Measurements from ENCODE around the gene DYNC1LI1. TPM values are rescaled to one million over a fixed set of nuclear protein-coding genes. Genes with fewer than 3 reads are reported as not detected.
A peak's percentile ranks its signal among the peaks of the same experiment; 100 is the strongest.

The DYNC1LI1 gene
- total and polyA plus RNA-seq, 7 experiments from 2014 or later: 17.9 to 28.5 (median 27.1) TPM

DNA sequence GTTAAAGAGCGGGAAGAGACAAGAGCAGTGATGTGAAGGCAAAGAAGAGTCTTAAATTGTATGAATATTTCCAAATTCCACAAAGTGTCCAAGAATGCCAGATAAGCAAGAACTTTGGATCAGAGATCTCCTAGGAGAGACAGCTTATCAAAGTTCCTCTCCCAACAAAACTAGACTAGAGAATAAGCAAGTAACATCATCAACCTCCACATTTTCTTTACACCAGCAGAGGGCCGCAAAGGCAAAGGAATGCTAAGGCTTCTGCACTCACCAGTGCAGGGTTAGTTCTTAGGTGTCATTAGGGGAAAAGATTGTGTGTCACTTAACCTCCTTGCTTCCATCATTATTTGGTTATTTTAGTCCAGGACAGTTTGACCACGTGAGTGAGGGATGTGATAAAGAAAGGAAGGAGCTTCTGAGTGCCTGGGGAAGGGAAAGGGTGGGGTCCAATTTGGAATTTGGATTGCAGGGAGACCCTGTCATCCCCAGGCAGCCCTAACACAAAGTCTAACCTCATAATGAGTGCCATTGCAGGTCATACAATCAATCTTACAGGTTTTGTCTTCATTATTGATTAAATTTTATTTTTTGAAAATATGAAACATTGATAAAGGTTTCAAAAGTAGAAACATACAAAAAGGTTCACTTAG is 60.5 kb downstream of the DYNC1LI1 start:
- ChIA-PET POLR2A (no interaction called here), CTCF (interaction anchor here (0.6 to 1.4 kb wide), 7 partner anchors 20 to 897 kb away, joined by 3 to 6 read pairs (median 4); no protein-coding TSS in a partner anchor)
- H3K4me1 Mint-ChIP-seq: peaks cover 0 to 5% (median 2%) of the 10 kb centered on the region in 7 donors
- no peaks in the 10 kb centered on the region for H3K36me3 ChIP-seq (ENCODE audit: control insufficient read depth in 2 of 3, insufficient read depth in 3 of 3, low read length in 3 of 3)
- no peaks in the 10 kb centered on the region for H3K36me3 Mint-ChIP-seq
- H3K27ac Mint-ChIP-seq: no peak overlapping the region
- peaks cover 0 to under 1% (median 0%) of the 10 kb centered on the region in 5 donors for H3K27me3 Mint-ChIP-seq
- DNase-seq (peak; percentile 30 to 75 (median 63)), ATAC-seq (peak; percentile 97)
- H3K27ac ChIP-seq (ENCODE audit: low read depth, low read length): no peak overlapping the region
- no peaks in the 10 kb centered on the region for H3K4me1 ChIP-seq (ENCODE audit: control insufficient read depth in 2 of 2, insufficient read depth in 2 of 2, low read length in 2 of 2)
- H3K4me3 Mint-ChIP-seq: no peak overlapping the region
- no peaks in the 10 kb centered on the region for H3K9me3 ChIP-seq (ENCODE audit: control insufficient read depth in 2 of 3, low read length in 3 of 3)
- no peak overlapping the region for H3K4me3 ChIP-seq (ENCODE audit: low read length)
- H3K27me3 ChIP-seq (ENCODE audit: control insufficient read depth in 2 of 2, insufficient read depth in 2 of 2, low read length in 2 of 2): no peaks in the 10 kb centered on the region
- intact Hi-C loops (cut with micrococcal nuclease): loop anchor here (1.0 to 2.0 kb wide), 8 partner anchors 79 to 1277 kb away; partner anchors contain the start of gene CNOT10 (in 1 of the 2)
- H3K9me3 Mint-ChIP-seq: no peaks in the 10 kb centered on the region

DNA sequence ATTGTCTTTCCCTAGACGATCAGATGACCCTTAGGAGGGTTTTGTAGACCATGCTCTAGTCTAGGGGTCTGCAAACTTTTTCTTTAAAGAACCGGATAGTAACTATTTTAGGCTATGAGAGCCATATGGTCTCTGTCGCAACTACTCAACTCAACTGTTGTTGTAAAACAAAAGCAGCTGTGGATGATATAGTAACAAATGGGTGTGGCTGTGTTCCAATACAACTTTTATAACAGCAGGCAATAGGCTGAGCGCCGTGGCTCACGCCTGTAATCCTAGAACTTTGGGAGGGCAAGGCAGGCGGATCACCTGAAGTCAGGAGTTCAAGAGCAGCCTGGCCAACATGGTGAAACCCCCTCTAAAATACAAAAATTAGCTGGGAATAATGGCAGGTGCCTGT is 61.9 kb downstream of the DYNC1LI1 start:
- CTCF ChIA-PET: interaction anchor here (1.4 kb wide), 1 partner anchor 273 kb away, joined by 6 read pairs; no protein-coding TSS in a partner anchor

DNA sequence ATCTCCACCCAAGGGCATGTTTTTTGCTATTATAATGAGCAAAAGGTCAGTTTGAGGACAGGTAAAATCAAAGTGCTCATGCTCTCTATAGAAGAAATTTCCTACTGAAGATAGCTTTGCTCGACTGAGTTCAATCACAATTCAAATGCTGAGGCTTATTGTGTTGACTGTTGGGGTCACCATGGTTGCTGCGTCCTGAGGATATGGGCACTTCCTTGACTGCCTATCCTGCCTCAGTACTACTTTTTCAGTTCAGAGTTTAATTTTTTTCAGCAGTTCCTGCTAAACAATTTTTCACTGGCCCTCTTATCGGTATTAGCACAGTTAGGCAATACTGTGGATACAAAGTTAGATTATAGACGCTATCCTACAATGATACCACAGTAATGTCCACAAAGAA is 64.2 kb downstream of the DYNC1LI1 start:
- H3K27me3 Mint-ChIP-seq: peaks cover 0 to 4% (median 0%) of the 10 kb centered on the region in 5 donors
- Histone ChIP-seq H3K36me3 (ENCODE audit: control insufficient read depth in 2 of 3, insufficient read depth in 3 of 3, low read length in 3 of 3) (peaks cover 0 to 6% (median 0%) of the 10 kb centered on the region in 3 experiments), H3K27me3 (ENCODE audit: control insufficient read depth in 2 of 2, insufficient read depth in 2 of 2, low read length in 2 of 2) (no peaks in the 10 kb centered on the region), H3K4me1 (ENCODE audit: control insufficient read depth in 2 of 2, insufficient read depth in 2 of 2, low read length in 2 of 2) (peaks cover 4 to 9% of the 10 kb centered on the region in 2 donors), H3K9me3 (ENCODE audit: control insufficient read depth in 2 of 3, low read length in 3 of 3) (no peaks in the 10 kb centered on the region), H3K27ac (ENCODE audit: low read depth, low read length) (no peak overlapping the region), H3K4me3 (ENCODE audit: low read length) (no peak overlapping the region)
- H3K4me3 Mint-ChIP-seq: no peak overlapping the region
- ChIA-PET CTCF (interaction anchor here (0.7 to 1.3 kb wide), 3 partner anchors 107 to 267 kb away, joined by 3 to 4 read pairs (median 3); no protein-coding TSS in a partner anchor), POLR2A (no interaction called here)
- intact Hi-C loops (cut with micrococcal nuclease): loop anchor here in 1 of 2 donors (10.0 kb wide), 1 partner anchor 332 kb away; no protein-coding TSS in a partner anchor
- peaks cover 6 to 17% (median 14%) of the 10 kb centered on the region in 7 donors for H3K4me1 Mint-ChIP-seq
- H3K9me3 Mint-ChIP-seq: no peaks in the 10 kb centered on the region
- H3K36me3 Mint-ChIP-seq: peaks cover 0 to 4% (median 0%) of the 10 kb centered on the region in 5 donors
- DNase-seq (no peak), ATAC-seq (no peak)
- H3K27ac Mint-ChIP-seq: no peak overlapping the region

More for the DNA sequence above, 61.9 kb downstream of the DYNC1LI1 start:
- H3K4me1 Mint-ChIP-seq: peaks cover 0 to 5% (median 0%) of the 10 kb centered on the region in 7 donors
- no peak for ATAC-seq
- intact Hi-C loops (cut with micrococcal nuclease): loop anchor here in 1 of 2 donors (10.0 kb wide), 1 partner anchor 334 kb away; no protein-coding TSS in a partner anchor
- no peaks in the 10 kb centered on the region for H3K4me1 ChIP-seq (ENCODE audit: control insufficient read depth in 2 of 2, insufficient read depth in 2 of 2, low read length in 2 of 2)
- H3K4me3 ChIP-seq (ENCODE audit: low read length): no peak overlapping the region
- no peaks in the 10 kb centered on the region for H3K9me3 Mint-ChIP-seq
- H3K27ac Mint-ChIP-seq: no peak overlapping the region
- peaks cover 0 to 4% (median 0%) of the 10 kb centered on the region in 5 donors for H3K27me3 Mint-ChIP-seq
- POLR2A ChIA-PET: no interaction called here
- no peaks in the 10 kb centered on the region for H3K9me3 ChIP-seq (ENCODE audit: control insufficient read depth in 2 of 3, low read length in 3 of 3)
- no peak overlapping the region for H3K27ac ChIP-seq (ENCODE audit: low read depth, low read length)
- H3K36me3 ChIP-seq (ENCODE audit: control insufficient read depth in 2 of 3, insufficient read depth in 3 of 3, low read length in 3 of 3): no peaks in the 10 kb centered on the region
- no peak overlapping the region for H3K4me3 Mint-ChIP-seq
- H3K36me3 Mint-ChIP-seq: no peaks in the 10 kb centered on the region
- H3K27me3 ChIP-seq (ENCODE audit: control insufficient read depth in 2 of 2, insufficient read depth in 2 of 2, low read length in 2 of 2): no peaks in the 10 kb centered on the region
- DNase-seq: no peak

DNA sequence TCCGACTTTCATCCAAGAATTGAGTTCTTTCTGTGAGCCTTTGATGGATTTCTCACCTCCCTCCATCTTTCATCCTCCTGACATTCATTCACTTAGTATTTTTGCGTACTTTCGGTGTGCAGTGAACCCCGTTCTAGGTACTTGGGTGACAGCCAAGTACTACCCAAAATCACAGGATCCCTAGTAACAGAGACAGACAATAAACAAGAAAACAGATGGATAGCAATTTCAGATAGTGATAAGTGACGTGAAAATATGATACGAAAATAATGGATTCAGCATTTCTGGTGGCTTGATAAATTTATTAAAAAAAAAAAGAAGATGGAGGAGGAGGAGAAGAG is 67.7 kb downstream of the DYNC1LI1 start:
- peaks cover 0 to 4% (median 0%) of the 10 kb centered on the region in 5 donors for H3K27me3 Mint-ChIP-seq
- ATAC-seq: peak; percentile 16
- peak overlapping the region; percentile 79 to 97 (median 93) for H3K4me3 Mint-ChIP-seq
- H3K4me1 Mint-ChIP-seq: peaks cover 27 to 47% (median 42%) of the 10 kb centered on the region in 7 donors
- intact Hi-C loops (cut with micrococcal nuclease): loop anchor here (1.0 to 10.0 kb wide), 15 partner anchors 34 to 938 kb away; partner anchors contain the start of genes CMTM8 (in 2 of the 2), CNOT10 (in 2 of the 2), DYNC1LI1 (in 2 of the 2) and GPD1L (in 2 of the 2)
- DNase-seq: no peak
- Histone ChIP-seq H3K36me3 (ENCODE audit: control insufficient read depth in 2 of 3, insufficient read depth in 3 of 3, low read length in 3 of 3) (peaks cover 0 to 6% (median 0%) of the 10 kb centered on the region in 3 experiments), H3K9me3 (ENCODE audit: control insufficient read depth in 2 of 3, low read length in 3 of 3) (no peaks in the 10 kb centered on the region), H3K27ac (ENCODE audit: low read depth, low read length) (peak overlapping the region; percentile 98), H3K4me1 (ENCODE audit: control insufficient read depth in 2 of 2, insufficient read depth in 2 of 2, low read length in 2 of 2) (peaks cover 6 to 23% of the 10 kb centered on the region in 2 donors), H3K27me3 (ENCODE audit: control insufficient read depth in 2 of 2, insufficient read depth in 2 of 2, low read length in 2 of 2) (no peaks in the 10 kb centered on the region), H3K4me3 (ENCODE audit: low read length) (peak overlapping the region; percentile 89)
- peak overlapping the region; percentile 86 to 98 (median 90) for H3K27ac Mint-ChIP-seq
- H3K9me3 Mint-ChIP-seq: no peaks in the 10 kb centered on the region
- peaks cover 4 to 8% (median 4%) of the 10 kb centered on the region in 5 donors for H3K36me3 Mint-ChIP-seq
- ChIA-PET POLR2A (interaction anchor here (0.5 to 1.4 kb wide), 2 partner anchors 56 to 182 kb away, joined by 4 to 6 read pairs; partner anchors contain the start of gene CNOT10), CTCF (interaction anchor here (1.1 kb wide), 1 partner anchor 127 kb away, joined by 8 read pairs; no protein-coding TSS in a partner anchor)

DNA sequence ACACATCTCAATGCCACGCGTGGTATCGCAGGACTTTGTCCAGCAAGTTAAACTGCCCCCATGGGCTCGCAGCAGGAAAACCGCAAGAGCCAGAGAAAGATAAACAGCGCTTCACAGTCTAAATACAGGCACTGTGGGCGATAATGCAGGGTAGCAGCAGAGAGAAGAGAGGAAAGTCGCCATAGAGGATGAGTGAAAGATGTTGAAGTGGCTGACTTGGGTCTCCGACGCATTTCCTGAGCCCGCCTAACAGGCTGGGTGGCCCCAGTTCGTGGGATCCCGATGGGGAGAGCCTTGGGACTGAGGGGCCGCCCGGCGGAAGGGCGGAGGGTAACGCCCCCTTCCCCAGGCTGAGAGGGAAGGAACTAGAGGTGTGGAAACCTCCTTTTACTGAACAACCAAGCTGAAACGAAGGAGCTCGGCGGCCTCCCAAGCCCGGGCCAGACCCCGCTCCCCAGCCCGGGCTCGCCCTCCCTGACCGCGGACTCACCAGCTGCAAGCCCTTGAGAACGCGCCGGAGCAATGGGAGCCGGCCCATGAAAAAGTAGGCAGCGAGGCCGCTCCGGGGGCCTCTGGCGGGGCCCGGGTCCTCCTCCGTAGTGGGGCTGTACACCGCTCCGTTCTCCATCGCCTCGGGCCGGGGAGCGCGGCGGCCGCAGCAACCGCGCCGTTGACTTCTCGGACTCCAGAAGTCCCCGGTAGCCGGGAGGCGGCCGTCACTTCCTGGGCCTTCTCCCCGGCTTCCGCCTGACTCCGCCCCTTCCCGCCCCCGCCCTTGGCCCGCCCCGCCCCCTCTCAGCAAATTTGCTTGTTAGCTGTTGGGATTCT is 68.3 kb downstream of the DYNC1LI1 start, which contains the start of gene CMTM6:
TSS of gene CMTM6 (minus strand) at position 735 of the 828 bp plus-strand sequence. CDS start at position 628, 107 bp downstream.
- H3K27me3 Mint-ChIP-seq: peaks cover 0 to 4% (median 0%) of the 10 kb centered on the region in 5 donors
- peak within 1 kb of the TSS; percentile 89 for H3K4me3 ChIP-seq (ENCODE audit: low read length)

More for the DNA sequence above, 68.3 kb downstream of the DYNC1LI1 start, which contains the start of gene CMTM6:
- H3K4me1 Mint-ChIP-seq: peaks cover 28 to 48% (median 43%) of the 10 kb centered on the region in 7 donors
- H3K9me3 Mint-ChIP-seq: peaks cover 0 to 1% (median 0%) of the 10 kb centered on the region in 11 donors
- intact Hi-C loops (cut with micrococcal nuclease): loop anchor here (1.0 to 10.0 kb wide), 15 partner anchors 34 to 938 kb away; partner anchors contain the start of genes CMTM8 (in 2 of the 2), CNOT10 (in 2 of the 2), DYNC1LI1 (in 2 of the 2) and GPD1L (in 2 of the 2)
- Histone ChIP-seq H3K9me3 (ENCODE audit: control insufficient read depth in 2 of 3, low read length in 3 of 3) (no peaks in the 10 kb centered on the region), H3K27ac (ENCODE audit: low read depth, low read length) (peak within 1 kb of the TSS; percentile 98), H3K27me3 (ENCODE audit: control insufficient read depth in 2 of 2, insufficient read depth in 2 of 2, low read length in 2 of 2) (no peaks in the 10 kb centered on the region), H3K4me1 (ENCODE audit: control insufficient read depth in 2 of 2, insufficient read depth in 2 of 2, low read length in 2 of 2) (peaks cover 6 to 23% of the 10 kb centered on the region in 2 donors), H3K36me3 (ENCODE audit: control insufficient read depth in 2 of 3, insufficient read depth in 3 of 3, low read length in 3 of 3) (peaks cover 0 to 6% (median 0%) of the 10 kb centered on the region in 3 experiments)
- H3K27ac Mint-ChIP-seq: peak within 1 kb of the TSS; percentile 86 to 98 (median 90)
- ATAC-seq (peak; percentile 92), DNase-seq (peak; percentile 49 to 77 (median 70))
- ChIA-PET POLR2A (interaction anchor here (0.5 to 1.4 kb wide), 4 partner anchors 10 to 1299 kb away, joined by 3 to 6 read pairs (median 4); partner anchors contain the start of gene CNOT10), CTCF (interaction anchor here (0.8 to 1.1 kb wide), 2 partner anchors 34 to 126 kb away, joined by 3 to 8 read pairs; no protein-coding TSS in a partner anchor)
- peaks cover 4 to 8% (median 4%) of the 10 kb centered on the region in 5 donors for H3K36me3 Mint-ChIP-seq
- peak within 1 kb of the TSS; percentile 79 to 97 (median 93) for H3K4me3 Mint-ChIP-seq
